ENCODE results near the gene EDIL3.

Gene EDIL3

GRCh38 chr5:84091127-84091799, 293.4 kb downstream of the EDIL3 start:
- Histone ChIP-seq H3K27ac (no peak overlapping the region), H3K36me3 (no peaks in the 10 kb centered on the region), H3K4me3 (ENCODE audit: low read depth, low read length) (no peak overlapping the region), H3K27me3 (ENCODE audit: insufficient read depth, low read depth, severe bottlenecking) (no peaks in the 10 kb centered on the region), H3K9me3 (ENCODE audit: severe bottlenecking) (peaks cover 4% of the 10 kb centered on the region)
- DNase-seq: peak; percentile 20
- TF ChIP-seq CTCF (IDR thresholded peaks at IDR 0.05; ENCODE audit: low read depth, low read length): no peak

GRCh38 chr5:84088996-84089395, 295.7 kb downstream of the EDIL3 start:
- DNase-seq: peak; percentile 62
- Histone ChIP-seq H3K4me3 (ENCODE audit: low read depth, low read length) (no peak overlapping the region), H3K27ac (no peak overlapping the region), H3K9me3 (ENCODE audit: severe bottlenecking) (no peaks in the 10 kb centered on the region), H3K27me3 (ENCODE audit: insufficient read depth, low read depth, severe bottlenecking) (no peaks in the 10 kb centered on the region), H3K36me3 (no peaks in the 10 kb centered on the region)
- TF ChIP-seq CTCF (IDR thresholded peaks at IDR 0.05; ENCODE audit: low read depth, low read length): peak; percentile 56

- no peaks in the 10 kb centered on the region for H3K36me3 ChIP-seq
- no peak for DNase-seq
- no peak for TF ChIP-seq CTCF (IDR thresholded peaks at IDR 0.05; ENCODE audit: low read depth, low read length)
- no peak overlapping the region; the same call in 1 of the 2 replicates for H3K27ac ChIP-seq
- H3K9me3 ChIP-seq (ENCODE audit: severe bottlenecking): no peaks in the 10 kb centered on the region
- no peak overlapping the region for H3K4me3 ChIP-seq (ENCODE audit: low read depth, low read length)
- no peaks in the 10 kb centered on the region for H3K27me3 ChIP-seq (ENCODE audit: insufficient read depth, low read depth, severe bottlenecking)
Observed at GRCh38 chr5:84086511-84086910, 298.2 kb downstream of the EDIL3 start.

- peak overlapping the region; percentile 29; the same call in 1 of the 2 replicates for H3K27ac ChIP-seq
- no peak for TF ChIP-seq CTCF (IDR thresholded peaks at IDR 0.05; ENCODE audit: low read depth, low read length)
- H3K9me3 ChIP-seq (ENCODE audit: severe bottlenecking): no peaks in the 10 kb centered on the region
- H3K4me3 ChIP-seq (ENCODE audit: low read depth, low read length): no peak overlapping the region
- peak; percentile 79 for DNase-seq
- no peaks in the 10 kb centered on the region for H3K27me3 ChIP-seq (ENCODE audit: insufficient read depth, low read depth, severe bottlenecking)
- no peaks in the 10 kb centered on the region for H3K36me3 ChIP-seq
Observed at GRCh38 chr5:84085387-84086041, 299.2 kb downstream of the EDIL3 start.

- no peak for TF ChIP-seq CTCF (IDR thresholded peaks at IDR 0.05; ENCODE audit: low read depth, low read length)
- DNase-seq: no peak
- no peaks in the 10 kb centered on the region for H3K9me3 ChIP-seq (ENCODE audit: severe bottlenecking)
- no peaks in the 10 kb centered on the region; the same call in none of the 2 replicates for H3K36me3 ChIP-seq
- no peaks in the 10 kb centered on the region for H3K27me3 ChIP-seq (ENCODE audit: insufficient read depth, low read depth, severe bottlenecking)
- H3K27ac ChIP-seq: no peak overlapping the region
- no peak overlapping the region for H3K4me3 ChIP-seq (ENCODE audit: low read depth, low read length)
Observed at GRCh38 chr5:84080908-84081307, 303.8 kb downstream of the EDIL3 start.

Data from WERI-Rb-1 (cell line).